ENCODE results near the gene CATSPERE. TPM values are rescaled to one million over a fixed set of nuclear protein-coding genes. Genes with fewer than 3 reads are reported as not detected.
A peak's percentile ranks its signal among the peaks of the same experiment; 100 is the strongest.

CATSPERE gene, protein sequence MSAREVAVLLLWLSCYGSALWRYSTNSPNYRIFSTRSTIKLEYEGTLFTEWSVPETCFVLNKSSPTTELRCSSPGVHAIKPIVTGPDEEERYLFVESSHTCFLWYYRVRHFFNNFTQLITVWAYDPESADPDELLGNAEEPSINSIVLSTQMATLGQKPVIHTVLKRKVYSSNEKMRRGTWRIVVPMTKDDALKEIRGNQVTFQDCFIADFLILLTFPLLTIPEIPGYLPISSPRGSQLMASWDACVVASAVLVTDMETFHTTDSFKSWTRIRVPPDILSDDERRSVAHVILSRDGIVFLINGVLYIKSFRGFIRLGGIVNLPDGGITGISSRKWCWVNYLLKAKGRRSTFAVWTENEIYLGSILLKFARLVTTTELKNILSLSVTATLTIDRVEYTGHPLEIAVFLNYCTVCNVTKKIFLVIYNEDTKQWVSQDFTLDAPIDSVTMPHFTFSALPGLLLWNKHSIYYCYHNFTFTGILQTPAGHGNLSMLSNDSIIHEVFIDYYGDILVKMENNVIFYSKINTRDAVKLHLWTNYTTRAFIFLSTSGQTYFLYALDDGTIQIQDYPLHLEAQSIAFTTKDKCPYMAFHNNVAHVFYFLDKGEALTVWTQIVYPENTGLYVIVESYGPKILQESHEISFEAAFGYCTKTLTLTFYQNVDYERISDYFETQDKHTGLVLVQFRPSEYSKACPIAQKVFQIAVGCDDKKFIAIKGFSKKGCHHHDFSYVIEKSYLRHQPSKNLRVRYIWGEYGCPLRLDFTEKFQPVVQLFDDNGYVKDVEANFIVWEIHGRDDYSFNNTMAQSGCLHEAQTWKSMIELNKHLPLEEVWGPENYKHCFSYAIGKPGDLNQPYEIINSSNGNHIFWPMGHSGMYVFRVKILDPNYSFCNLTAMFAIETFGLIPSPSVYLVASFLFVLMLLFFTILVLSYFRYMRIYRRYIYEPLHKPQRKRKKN
- under 0.01 and 0.29 TPM in 2 replicates for total RNA-seq (2014; rRNA removed; shearing (Covaris generic))

DNA sequence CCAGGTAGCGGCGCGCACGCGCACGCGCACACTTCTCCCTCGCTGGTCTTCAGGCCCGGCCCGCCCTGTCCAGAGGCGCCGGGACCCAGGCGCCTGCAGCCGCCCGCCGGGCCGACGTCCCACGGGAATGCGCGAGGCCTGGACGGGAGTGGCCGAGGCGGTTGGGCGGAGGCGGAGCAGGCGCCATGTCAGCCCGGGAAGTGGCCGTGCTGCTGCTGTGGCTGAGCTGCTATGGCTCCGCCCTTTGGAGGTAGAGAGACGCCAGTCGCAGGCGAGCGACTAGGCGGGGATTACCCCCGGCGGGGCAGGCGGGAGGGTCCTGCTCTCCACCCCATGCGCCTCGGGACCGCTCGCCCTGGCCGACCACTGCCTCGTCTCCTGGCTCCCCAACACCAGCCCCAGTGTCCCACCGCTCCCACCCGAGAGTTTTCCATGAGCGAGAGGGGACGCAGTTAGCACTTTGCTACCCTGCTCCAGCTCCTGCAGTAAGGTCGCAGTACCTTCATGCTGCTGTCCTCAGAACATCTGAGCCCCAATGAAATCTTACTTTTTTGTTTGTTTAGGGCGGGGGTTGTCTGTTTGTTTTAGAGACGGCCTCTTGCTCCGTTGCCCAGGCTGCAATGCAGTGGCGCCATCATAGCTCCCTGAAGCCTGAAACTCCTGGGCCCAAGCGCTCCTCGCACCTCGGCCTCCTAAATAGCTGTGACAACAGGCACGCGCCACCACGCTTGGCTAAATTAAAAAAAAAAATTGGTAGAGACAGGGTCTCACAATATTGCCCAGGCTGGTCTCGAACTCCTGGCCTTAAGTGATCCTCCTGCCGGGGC, at the start of gene CATSPERE:
Gene CATSPERE (plus strand): TSS at position 29 of the 827 bp plus-strand sequence. CDS start 157 bp downstream, at position 186.
- peak; percentile 86 for DNase-seq (ENCODE audit: low read depth)

DNA sequence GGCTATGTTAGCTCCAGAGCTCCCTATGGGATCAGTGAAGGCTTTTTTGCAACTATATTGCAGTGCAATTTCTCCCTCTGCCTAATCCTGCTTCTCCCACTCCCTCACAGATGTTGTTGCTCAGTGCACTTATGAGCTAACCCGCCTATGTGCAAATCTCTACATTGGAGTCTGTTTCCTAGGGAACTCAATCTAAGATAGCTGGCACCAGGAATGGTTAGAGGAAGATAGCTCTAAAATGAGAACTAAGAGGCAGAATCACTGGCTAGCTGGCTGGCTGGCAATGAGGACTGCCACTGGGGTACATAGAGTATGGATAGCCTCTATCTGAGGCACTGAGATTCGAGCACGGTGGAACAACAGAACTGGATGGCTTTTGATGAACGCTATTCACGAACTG, 48.9 kb upstream of the CATSPERE start:
- no peak for DNase-seq (ENCODE audit: low read depth)

DNA sequence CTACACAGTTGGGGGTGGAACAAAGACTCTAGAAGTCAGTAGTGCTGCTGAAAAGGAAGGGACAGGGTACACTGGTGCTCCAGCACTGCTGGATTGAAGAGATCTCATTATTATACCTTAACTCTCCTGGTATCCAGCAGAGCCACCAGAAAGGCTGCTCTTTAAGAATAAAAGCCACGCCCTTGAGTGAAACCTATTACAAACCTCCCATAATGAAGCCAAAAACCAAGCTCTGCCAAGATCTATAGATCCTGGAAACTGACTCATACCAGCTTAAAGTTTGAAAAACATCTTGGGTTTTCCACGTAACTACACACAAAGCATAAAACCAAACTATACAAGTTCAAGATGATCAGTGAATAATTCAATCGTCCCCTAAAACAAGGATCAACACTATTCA, 47.3 kb upstream of the CATSPERE start:
- no peak for DNase-seq (ENCODE audit: low read depth)

DNA sequence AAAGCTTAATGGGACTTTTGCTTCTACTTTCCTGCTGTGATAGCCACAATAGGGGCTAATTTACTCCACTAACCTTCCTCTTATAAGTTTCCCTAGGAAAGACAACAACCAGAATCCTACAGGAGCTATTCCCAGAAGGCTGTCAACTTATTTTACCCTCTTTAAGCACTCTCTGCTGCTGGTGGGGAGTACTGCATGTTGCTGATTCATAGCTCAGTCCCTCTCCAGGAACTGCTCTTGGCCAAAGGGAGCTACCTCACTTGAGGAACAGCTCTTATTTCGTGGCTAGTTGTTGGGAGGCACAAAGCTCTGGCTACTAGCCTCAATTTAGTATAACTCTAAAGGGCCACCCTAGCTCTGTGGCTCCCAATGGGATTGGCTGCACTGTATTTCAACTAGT, 46.5 kb upstream of the CATSPERE start:
- DNase-seq (ENCODE audit: low read depth): peak; percentile 29

DNA sequence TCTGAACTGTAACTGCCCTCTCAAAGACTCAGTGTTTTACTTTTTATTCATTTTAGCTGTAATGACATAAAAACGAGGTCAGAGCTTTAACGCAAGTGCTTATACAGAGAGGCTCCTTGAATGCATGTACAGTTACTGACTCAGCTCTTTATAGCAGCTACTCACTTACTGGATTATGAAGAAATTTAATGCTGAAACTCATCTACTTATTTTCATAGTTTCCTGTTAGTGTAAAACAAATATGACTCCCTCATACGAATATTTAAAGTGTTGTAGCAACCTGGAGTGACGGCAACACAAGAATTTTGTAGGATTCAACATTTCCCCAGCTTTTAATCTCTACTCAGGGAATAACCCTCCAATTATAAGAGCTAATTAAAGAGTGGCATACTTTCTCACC, 42.0 kb upstream of the CATSPERE start:
- no peak for DNase-seq (ENCODE audit: low read depth)

DNA sequence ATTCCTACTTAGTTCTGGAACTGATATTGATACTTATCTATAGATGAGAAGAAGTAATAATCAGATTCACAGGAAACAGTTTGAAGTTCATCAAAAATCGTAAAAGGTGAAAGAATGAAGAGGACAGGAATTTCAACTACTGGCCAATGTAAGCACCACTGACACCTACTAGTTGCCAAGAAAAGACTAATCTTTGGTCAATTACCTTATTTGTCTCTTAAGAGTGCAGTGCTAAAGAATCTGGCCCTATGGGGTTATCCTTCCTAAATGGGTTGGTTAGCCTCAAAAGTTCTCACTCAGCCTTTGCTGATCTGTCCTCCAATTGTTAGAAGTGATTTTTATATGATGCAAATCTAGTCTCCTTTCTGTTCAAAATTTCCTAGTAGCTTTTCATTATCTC, 38.9 kb upstream of the CATSPERE start:
- DNase-seq (ENCODE audit: low read depth): peak; percentile 60

DNA sequence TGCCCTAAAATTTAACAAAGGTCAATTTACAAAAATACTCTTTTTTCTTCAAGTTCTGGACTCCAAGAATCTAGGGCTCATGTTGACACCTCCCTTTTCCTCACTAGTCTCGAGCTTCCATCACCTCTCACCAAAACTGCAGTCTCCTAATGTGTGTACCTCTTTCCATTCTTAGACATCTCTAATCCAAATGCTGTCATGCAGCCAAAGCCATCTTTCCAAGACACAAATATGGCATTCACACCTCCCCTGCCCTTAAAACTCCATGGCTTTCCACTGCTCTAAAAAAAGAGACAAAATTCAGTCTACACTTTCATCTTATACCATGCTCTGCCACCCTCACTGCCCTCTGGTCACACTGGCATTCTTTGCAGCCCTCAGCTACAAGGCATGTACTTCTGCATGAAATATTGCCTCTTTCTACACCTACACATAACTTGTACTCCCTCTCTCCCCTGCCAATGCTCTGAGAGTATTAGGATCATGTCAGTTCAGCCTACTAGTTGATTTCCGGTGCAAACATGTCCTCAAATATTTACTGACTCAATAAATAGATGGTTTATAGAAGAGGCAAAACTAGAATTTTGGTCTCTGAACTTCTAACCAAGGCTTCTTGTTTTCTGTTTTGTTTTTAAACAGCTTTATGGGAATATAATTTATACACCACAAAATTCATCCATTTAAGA, 36.3 kb upstream of the CATSPERE start:
- DNase-seq (ENCODE audit: low read depth): no peak

DNA sequence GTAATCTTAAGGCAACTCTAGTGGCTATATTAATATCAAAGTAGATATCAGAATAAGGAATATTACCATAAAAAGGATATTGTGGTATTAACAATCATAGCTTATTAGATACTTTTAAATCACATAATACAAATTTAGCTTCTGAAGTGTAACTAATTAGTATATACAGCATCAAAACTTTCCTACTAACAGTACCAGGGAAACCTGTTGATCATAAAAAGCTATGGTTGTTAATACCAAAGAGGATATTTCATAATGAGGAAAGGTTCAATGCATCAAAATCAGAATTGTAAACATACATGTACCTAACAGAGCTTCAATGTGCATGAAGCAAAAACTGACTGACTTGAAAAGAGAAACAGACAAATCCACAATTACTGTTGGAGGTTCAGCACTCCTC, 33.4 kb upstream of the CATSPERE start:
- DNase-seq (ENCODE audit: low read depth): no peak

DNA sequence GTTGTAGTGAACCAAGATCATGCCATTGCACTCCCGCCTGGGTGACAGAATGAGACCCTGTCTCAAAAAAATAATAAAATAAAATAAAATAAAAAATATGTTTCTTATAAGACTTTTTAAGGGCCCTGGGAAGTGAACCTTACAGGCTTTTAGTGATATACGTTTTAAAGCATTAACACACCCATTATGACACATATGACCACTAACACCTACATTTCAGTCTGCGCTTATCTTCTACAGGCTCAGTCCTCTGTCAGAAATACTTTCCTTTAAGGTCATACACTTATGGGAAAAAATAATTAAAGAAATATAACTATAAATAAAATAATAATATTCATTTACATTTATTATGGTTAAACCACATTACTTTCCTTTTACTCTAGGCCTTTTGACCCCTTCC, 31.3 kb upstream of the CATSPERE start:
- DNase-seq (ENCODE audit: low read depth): no peak

DNA sequence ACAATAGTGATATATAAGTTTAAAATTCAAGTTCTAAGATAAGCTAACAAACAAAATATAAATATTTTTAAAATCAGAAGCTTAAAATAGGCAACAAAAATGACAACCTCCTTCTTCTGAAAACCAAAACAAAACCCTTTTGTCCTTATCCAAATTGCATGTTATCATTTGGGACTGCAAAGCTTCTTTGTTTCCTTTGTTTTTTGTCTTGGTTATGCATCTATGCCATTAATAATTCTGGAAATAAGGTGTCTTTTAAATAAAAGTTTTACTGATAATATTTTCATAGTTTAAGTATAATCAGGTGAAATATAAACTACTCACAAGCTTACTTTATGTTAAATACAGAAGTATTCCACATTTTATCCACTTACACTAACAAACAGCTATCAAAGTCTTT, 29.9 kb upstream of the CATSPERE start:
- no peak for DNase-seq (ENCODE audit: low read depth)

DNA sequence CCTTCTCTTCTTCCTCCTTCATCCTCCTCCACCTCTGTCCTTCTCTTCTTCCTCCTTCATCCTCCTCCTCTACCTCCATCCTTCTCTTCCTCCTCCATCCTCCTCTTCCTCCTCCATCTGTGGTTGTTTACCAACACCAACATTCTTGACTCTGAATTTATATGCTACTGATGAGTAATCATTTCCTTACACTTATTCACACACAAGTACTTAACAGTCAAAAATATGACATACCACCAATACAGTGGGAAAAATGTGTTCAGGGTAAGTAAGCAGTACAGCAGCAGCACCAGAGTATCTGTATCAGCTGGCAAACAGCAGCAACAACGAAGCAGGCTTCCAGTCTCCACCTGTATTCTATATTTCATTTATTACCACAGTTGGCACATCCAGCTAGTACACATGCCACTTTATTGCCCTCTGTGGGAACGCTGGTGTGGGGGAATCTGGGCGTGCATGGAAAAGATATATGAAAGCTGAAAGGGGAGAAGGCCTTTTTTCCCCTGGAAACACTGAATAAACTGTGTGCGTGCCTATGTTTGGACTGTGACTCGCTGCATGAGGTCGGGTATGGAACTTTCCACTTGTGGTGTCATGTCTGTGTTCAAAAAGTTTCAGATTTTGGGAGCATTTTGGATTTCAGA, 25.4 kb upstream of the CATSPERE start:
- DNase-seq (ENCODE audit: low read depth): peak; percentile 57

DNA sequence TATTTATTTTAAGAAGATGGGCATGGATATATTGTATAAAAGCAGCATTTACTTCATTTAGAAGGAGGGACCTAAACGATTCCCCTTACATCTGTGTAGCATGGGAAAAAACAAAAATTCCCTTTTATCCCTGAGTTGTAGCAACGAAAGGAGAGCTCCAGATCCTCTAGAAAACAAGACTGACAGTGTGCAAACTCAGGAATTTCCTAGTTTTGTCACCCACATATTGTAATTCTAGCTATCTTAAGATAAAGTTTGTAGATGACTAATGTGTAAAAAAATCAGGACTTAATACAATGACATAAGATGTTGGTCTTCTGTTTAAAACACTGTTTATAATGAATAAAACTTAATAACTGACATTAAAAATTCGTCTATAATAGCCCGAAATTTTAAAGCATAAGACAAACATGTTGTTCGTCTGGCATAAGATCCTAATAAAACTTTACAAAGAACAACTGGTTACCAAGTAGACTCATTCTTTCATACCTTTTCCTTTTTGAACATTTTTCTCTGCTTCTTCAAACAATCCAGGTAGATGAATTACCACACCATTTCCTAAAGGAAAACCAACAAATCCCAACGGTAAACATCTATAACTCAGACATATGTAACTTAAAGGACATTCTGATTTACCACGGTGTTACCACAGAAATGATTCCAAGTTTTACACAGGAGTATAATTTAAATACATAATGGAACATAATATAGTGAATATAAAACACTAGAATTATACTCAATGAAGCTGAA, 24.6 kb upstream of the CATSPERE start:
- no peak for DNase-seq (ENCODE audit: low read depth)

DNA sequence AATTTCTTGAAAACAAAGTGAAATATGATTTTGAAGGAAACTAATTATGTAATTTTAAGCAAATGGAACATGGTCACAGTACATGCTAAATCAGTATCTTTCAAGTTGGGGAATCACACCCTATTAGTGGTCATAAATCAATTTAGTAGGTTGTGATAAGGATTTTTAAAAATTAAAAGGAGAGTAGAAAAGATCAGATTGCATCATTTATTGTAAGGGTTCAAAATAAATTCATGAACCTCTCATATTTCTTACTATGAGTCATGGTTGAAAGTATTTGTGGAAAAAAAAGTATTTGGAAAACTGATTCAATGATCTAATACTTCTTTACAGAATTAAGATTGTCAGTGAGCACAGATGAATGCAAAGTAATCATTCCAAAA, 24.0 kb upstream of the CATSPERE start:
- no peak for DNase-seq (ENCODE audit: low read depth)

DNA sequence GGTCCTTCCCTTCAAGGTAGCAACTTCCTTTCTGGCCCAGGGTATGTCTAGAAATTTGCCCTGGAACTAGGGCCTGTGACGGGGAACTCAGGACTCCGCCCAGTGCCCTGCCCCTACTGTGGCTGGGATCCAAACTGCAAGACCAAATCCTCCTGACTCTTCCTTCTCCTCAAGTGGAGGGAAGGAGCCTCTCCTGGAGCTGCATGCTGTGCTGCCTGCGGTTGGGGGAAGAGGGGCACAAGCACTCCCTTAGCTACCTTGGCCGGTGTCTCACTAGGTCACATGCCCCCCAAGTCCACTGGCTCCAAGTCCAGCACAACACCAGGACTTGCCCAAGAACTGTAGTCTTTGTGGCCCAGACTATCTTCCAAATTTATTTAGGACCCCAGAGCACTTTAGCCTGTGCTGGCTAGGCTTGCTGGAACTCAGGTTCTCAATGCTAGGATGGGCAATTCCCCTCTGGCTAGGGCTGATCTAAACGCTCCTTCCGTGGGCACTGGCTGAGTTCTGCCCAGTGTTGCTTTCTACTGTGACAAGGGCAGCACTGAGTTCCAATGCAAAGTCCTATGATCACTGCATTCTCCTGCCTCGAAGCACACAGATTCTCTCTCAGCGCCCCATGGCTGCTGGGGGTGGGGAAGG, 21.6 kb upstream of the CATSPERE start:
- DNase-seq (ENCODE audit: low read depth): no peak

DNA sequence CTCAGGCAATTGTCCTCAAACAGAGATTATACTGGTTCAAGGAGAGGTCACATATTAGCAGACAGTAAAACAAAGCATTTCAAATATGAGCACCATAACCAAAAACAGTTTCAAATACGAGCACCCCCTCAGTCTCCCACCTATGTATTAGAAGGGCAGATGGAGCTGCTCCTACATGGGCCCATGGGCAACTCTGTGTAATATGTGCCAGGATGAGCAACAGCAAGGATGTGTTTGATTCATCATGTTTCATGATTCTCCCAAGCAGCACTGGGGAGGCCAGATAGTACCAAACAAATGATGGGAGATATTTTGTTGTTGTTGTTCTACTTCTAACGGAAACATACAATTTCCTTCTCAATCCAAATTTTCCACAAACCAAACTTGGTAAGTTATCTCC, 18.2 kb upstream of the CATSPERE start:
- no peak for DNase-seq (ENCODE audit: low read depth)

DNA sequence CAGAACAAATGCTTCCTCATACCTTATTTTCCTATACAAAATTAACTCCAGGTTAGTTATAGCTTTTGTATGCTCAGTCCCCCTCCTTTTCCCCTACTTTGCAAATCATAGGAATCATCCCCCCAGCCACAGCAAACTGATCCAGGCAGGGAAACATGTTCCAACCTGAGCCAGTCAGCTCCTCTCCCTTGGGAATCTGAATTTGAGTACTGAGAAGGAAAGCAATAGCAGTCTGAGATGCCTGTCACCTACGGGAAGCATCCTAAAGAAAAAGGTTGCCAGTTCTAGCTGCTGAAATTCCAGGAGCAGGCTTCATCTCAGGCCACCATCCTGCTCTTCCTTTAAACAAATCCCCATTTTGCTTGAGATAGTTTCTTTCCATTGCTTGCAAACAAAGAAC, 16.2 kb upstream of the CATSPERE start:
- no peak for DNase-seq (ENCODE audit: low read depth)

DNA sequence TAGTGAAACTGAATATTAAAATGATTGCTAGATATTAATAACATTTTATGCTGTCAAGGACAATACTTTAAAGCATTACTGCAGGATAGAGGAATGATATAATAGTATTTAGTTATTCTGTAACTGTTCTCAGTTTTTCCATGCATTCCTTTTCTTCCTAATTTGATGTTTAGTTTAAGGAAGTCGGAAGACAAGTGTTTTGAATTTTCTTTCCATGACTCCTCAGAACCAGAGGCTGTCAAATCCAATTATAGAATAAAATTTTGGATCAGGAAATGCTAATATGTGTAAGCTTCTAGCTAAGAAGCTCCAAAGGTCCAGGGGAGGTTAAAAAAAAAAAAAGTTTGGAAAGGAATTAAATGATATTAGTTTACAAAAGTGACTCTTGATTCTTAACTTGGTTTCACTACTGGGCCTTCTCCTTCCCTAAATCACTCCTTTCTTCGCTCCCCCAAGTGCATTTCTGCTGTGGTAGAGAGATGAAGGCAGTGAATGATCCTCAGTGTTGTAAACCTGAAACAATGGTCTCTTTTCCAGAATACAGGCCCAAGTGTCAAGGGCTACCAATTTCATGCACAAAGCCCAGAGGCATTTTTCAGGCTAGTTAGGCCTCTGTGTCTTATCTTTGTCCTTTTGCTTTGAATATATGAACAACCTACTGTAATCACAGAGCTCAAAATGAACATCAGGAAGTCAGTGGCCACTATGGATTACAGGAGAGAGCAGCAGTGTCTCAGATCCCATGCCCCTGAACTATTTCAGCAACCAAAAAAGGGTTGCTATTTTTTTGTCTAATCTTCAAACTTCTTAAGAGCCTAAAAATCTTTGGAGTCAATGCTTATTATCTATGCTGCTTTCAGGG, 15.5 kb upstream of the CATSPERE start:
- peak; percentile 41 for DNase-seq (ENCODE audit: low read depth)

DNA sequence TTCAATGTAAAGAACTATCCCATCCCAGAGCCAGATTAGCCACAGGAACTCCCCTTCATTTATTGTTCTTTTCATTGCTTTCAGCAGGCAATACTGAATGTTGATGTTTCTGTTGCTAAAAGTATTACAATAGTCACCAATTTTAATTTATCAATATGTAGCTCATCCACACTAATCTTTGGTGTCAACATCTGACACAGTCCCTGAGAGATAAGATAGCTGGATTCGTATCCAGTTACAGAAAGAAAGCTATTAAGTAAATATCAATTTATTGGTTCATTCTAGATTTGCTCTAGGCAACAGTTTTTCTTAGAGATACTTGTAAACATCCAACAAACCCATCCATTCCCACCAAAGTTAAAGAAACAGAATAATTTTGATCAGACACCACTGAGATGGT, 14.0 kb upstream of the CATSPERE start:
- DNase-seq (ENCODE audit: low read depth): no peak

DNA sequence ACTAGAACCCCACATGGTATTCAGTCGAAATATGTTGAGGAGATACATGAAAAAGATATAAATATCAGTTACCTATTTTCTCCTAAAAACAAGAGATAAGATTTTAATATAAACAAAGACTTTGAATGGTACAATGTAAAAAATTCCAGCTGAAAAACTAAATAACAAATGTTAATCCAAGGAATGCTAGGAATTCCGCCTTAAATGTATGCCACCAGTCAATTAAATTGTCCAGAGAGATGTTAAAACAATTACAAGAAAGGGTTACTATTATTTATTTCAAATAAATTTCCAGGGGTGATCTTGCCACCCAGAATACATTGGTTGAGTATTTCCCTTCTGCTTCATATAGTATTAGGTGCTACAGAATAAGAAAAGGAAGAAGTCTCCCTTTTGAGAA, 13.5 kb upstream of the CATSPERE start:
- DNase-seq (ENCODE audit: low read depth): no peak

Measured in RPMI7951 (cell line).